ENCODE results near the gene EHMT1. TPM values are rescaled to one million over a fixed set of nuclear protein-coding genes. Genes with fewer than 3 reads are reported as not detected.

The EHMT1 gene
- polyA plus RNA-seq, 1 of the 3 experiments (the other 2 are of a cell fraction) = 39.5 TPM

- ChIA-PET POLR2A (interaction anchor here (0.8 kb wide), 2 partner anchors 66 to 193 kb away, joined by 3 read pairs; no protein-coding TSS in a partner anchor), CTCF (interaction anchor here (0.9 to 3.9 kb wide), 6 partner anchors 9 to 74 kb away, joined by 3 to 35 read pairs (median 4); no protein-coding TSS in a partner anchor)
- H3K9ac ChIP-seq = no peak overlapping the region
- peaks cover 84% of the 10 kb centered on the region for H4K20me1 ChIP-seq (ENCODE audit: insufficient read depth)
- no peaks in the 10 kb centered on the region for H3K9me3 ChIP-seq
- no peak overlapping the region for H2AFZ ChIP-seq (ENCODE audit: low read depth)
- H3K27me3 ChIP-seq (ENCODE audit: insufficient read depth) = no peaks in the 10 kb centered on the region
- peaks cover 17% of the 10 kb centered on the region for H3F3A ChIP-seq (replicated peaks; ENCODE audit: insufficient read depth)
- H3K4me3 ChIP-seq (ENCODE audit: low read depth in 2 of 2, low read length in 1 of 2) = no peak overlapping the region
- peaks cover 4 to 23% of the 10 kb centered on the region in 2 experiments; a peak in 3 of 4 replicates for H3K4me1 ChIP-seq (ENCODE audit: control insufficient read depth in 1 of 2, insufficient read depth in 2 of 2, low read depth in 1 of 2, low read length in 1 of 2)
- peaks cover 100% of the 10 kb centered on the region for H3K79me2 ChIP-seq (ENCODE audit: insufficient read depth)
- no peak overlapping the region for H3K4me2 ChIP-seq
- TF ChIP-seq MXI1 (IDR thresholded peaks at IDR 0.05; ENCODE audit: low read depth, low read length) (no peak), FOSL2 (IDR thresholded peaks at IDR 0.05; ENCODE audit: borderline replicate concordance, low read depth) (no peak), MAX (IDR thresholded peaks at IDR 0.05; ENCODE audit: low read depth) (no peak), SMC3 (IDR thresholded peaks at IDR 0.05; ENCODE audit: low read depth, low read length) (no peak), GABPA (IDR thresholded peaks at IDR 0.05; ENCODE audit: low read depth) (no peak), JUND (IDR thresholded peaks at IDR 0.05) (no peak), FOXM1 (IDR thresholded peaks at IDR 0.05; ENCODE audit: low read depth) (no peak), NFIC (IDR thresholded peaks at IDR 0.05; ENCODE audit: borderline replicate concordance) (no peak), EP300 (IDR thresholded peaks at IDR 0.05; ENCODE audit: borderline replicate concordance in 1 of 2, low read depth in 1 of 2, low read length in 1 of 2) (no peak), FOXJ3 (CRISPR knock-in tag; IDR thresholded peaks at IDR 0.05) (no peak), TEAD4 (IDR thresholded peaks at IDR 0.05; ENCODE audit: borderline replicate concordance, insufficient read depth) (no peak), CTCF (IDR thresholded peaks at IDR 0.05) (no peak), CHD2 (IDR thresholded peaks at IDR 0.05; ENCODE audit: low read length, partially characterized antibody) (no peak), GATA2 (CRISPR knock-in tag; IDR thresholded peaks at IDR 0.05) (no peak)
- TF ChIP-seq, protein P1, sequence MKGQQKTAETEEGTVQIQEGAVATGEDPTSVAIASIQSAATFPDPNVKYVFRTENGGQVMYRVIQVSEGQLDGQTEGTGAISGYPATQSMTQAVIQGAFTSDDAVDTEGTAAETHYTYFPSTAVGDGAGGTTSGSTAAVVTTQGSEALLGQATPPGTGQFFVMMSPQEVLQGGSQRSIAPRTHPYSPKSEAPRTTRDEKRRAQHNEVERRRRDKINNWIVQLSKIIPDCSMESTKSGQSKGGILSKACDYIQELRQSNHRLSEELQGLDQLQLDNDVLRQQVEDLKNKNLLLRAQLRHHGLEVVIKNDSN (IDR thresholded peaks at IDR 0.05; ENCODE audit: borderline replicate concordance, low read depth) = no peak
- peaks cover 5 to 7% of the 10 kb centered on the region in 2 experiments for H3K36me3 ChIP-seq (replicated peaks in 1 of 2; ENCODE audit: control insufficient read depth in 1 of 2, insufficient read depth in 2 of 2, low read length in 1 of 2)
- DNase-seq = no peak
- 98% methylated on average over 5 of the region's 5 CpGs for WGBS (ENCODE audit: low lambda C conversion rate)
- H3K9me2 ChIP-seq = no peaks in the 10 kb centered on the region
- peak overlapping the region in 1 of 2 experiments; percentile 78; a peak in 1 of 4 replicates for H3K27ac ChIP-seq (ENCODE audit: low read depth in 2 of 2, low read length in 1 of 2)
These were observed 56.1 kb downstream of the EHMT1 start for GRCh38 chr9:137674976-137675320.

GRCh38 chr9:137676998-137677397 lies 58.2 kb downstream of the EHMT1 start:
- Histone ChIP-seq H3K27me3 (ENCODE audit: insufficient read depth) (no peaks in the 10 kb centered on the region), H2AFZ (ENCODE audit: low read depth) (no peak overlapping the region), H3K9me2 (no peaks in the 10 kb centered on the region), H3K9ac (no peak overlapping the region), H3K36me3 (replicated peaks in 1 of 2; ENCODE audit: control insufficient read depth in 1 of 2, insufficient read depth in 2 of 2, low read length in 1 of 2) (peaks cover 5 to 10% of the 10 kb centered on the region in 2 experiments), H3K79me2 (ENCODE audit: insufficient read depth) (peaks cover 100% of the 10 kb centered on the region), H3K9me3 (no peaks in the 10 kb centered on the region), H4K20me1 (ENCODE audit: insufficient read depth) (peaks cover 83% of the 10 kb centered on the region), H3K27ac (ENCODE audit: low read depth in 2 of 2, low read length in 1 of 2) (no peak overlapping the region), H3K4me1 (ENCODE audit: control insufficient read depth in 1 of 2, insufficient read depth in 2 of 2, low read depth in 1 of 2, low read length in 1 of 2) (peaks cover 4 to 23% of the 10 kb centered on the region in 2 experiments; a peak in 3 of 4 replicates), H3K4me3 (ENCODE audit: low read depth in 2 of 2, low read length in 1 of 2) (no peak overlapping the region), H3F3A (replicated peaks; ENCODE audit: insufficient read depth) (peaks cover 9% of the 10 kb centered on the region), H3K4me2 (no peak overlapping the region)
- CTCF ChIA-PET = no interaction called here
- DNase-seq = no peak
- POLR2A ChIA-PET = no interaction called here
- 96% methylated on average over 12 of the region's 12 CpGs for WGBS (ENCODE audit: low lambda C conversion rate)
- TF ChIP-seq PBX3 (IDR thresholded peaks at IDR 0.05) (no peak), TAF1 (IDR thresholded peaks at IDR 0.05; ENCODE audit: borderline replicate concordance, low read depth, low read length) (no peak), IRF3 (IDR thresholded peaks at IDR 0.05; ENCODE audit: low read depth, low read length) (no peak)
